ENCODE measurements around the gene CACYBP. TPM values are rescaled to one million over a fixed set of nuclear protein-coding genes. Genes with fewer than 3 reads are reported as not detected.

The CACYBP gene
- total and polyA plus RNA-seq, 2 donors (not counting 3 experiments of a cell fraction or from before 2014, with no cell fraction given) = 29.5 to 149 TPM

DNA sequence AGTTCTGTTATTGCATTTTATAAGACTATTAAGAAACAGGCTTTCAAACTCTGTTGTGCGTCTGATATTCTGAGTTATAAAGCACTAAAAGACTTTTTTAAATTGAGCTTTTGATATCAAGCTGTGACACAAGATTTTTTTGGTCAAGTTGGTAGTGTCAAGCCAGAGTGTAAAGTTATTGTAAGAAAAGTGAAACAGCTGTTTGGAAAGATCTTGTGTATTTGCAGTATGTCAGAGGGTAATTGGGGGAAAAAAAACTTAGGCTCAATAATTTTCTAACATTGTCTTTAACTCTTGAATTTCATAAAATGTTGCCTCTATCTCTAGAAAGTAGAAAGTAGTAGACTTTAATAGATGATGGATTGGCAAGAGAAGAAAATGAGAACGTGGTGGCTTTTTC, 3.8 kb downstream of the CACYBP start:
- no peak overlapping the region for H3K4me2 ChIP-seq (ENCODE audit: insufficient read depth, low read length)
- peaks cover 85% of the 10 kb centered on the region for H3K79me2 ChIP-seq (ENCODE audit: control insufficient read depth, insufficient read depth, low read length)
- intact Hi-C loops (cut with micrococcal nuclease) (no loop called here), dilution Hi-C loops (cut with MboI; ENCODE audit: extremely low pct_ligation_motif_present, low sequenced_read_pairs) (no loop called here)
- CTCF ChIA-PET = interaction anchor here (1.0 to 1.3 kb wide), 2 partner anchors 11 to 122 kb away, joined by 4 to 6 read pairs; no protein-coding TSS in a partner anchor
- POLR2A ChIA-PET = no interaction called here
- no peaks in the 10 kb centered on the region for H3K9me3 ChIP-seq (replicated peaks; ENCODE audit: control insufficient read depth, insufficient read depth, low read length)
- no TSS peak for BruUV-seq (replicated peaks)
- FAIRE-seq = no peak
- no peak for DNase-seq (ENCODE audit: low read depth, low spot score)
- no peaks in the 10 kb centered on the region for H3K9me1 ChIP-seq (replicated peaks; ENCODE audit: control insufficient read depth, extremely low read depth, insufficient read depth, low read length)
- H3K4me1 ChIP-seq (ENCODE audit: control insufficient read depth, extremely low read depth, insufficient read depth, low read length) = peaks cover 11% of the 10 kb centered on the region
- no peaks in the 10 kb centered on the region for H3K27me3 ChIP-seq (ENCODE audit: control insufficient read depth in 2 of 2, insufficient read depth in 2 of 2, low read length in 2 of 2)
- H3K9ac ChIP-seq (replicated peaks; ENCODE audit: extremely low read depth, insufficient read depth, low read length) = no peak overlapping the region
- H3K27ac ChIP-seq (ENCODE audit: insufficient read depth, low read depth, low read length) = no peak overlapping the region
- H3K4me3 ChIP-seq (replicated peaks in 1 of 3; ENCODE audit: insufficient read depth in 1 of 3, low read depth in 1 of 3, low read length in 3 of 3) = no peak overlapping the region
- H2AFZ ChIP-seq (ENCODE audit: low read depth, low read length) = no peak overlapping the region
- peaks cover 1 to 12% of the 10 kb centered on the region in 2 experiments for H3K36me3 ChIP-seq (ENCODE audit: control insufficient read depth in 2 of 2, extremely low read depth in 1 of 2, insufficient read depth in 2 of 2, low read length in 2 of 2)
- no peak for TF ChIP-seq JUN (IDR thresholded peaks at IDR 0.05; ENCODE audit: borderline replicate concordance, insufficient read depth, insufficient read length, low read depth)
- no peak for TF ChIP-seq POLR2AphosphoS5 (IDR thresholded peaks at IDR 0.05; ENCODE audit: insufficient read depth, low read depth, low read length)
- TF ChIP-seq EZH2 (IDR thresholded peaks at IDR 0.05; ENCODE audit: borderline replicate concordance, low read depth, low read length, severe bottlenecking) = no peak
- TF ChIP-seq, protein P1, sequence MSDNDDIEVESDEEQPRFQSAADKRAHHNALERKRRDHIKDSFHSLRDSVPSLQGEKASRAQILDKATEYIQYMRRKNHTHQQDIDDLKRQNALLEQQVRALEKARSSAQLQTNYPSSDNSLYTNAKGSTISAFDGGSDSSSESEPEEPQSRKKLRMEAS (IDR thresholded peaks at IDR 0.05; ENCODE audit: insufficient read depth, insufficient read length) = no peak
- TF ChIP-seq POLR2A (IDR thresholded peaks at IDR 0.05; ENCODE audit: low read depth, low read length) = no peak
- TF ChIP-seq MYC (IDR thresholded peaks at IDR 0.05; ENCODE audit: low read depth, low read length) = no peak
- no peak for TF ChIP-seq GATA2 (IDR thresholded peaks at IDR 0.05; ENCODE audit: insufficient read depth, insufficient read length, low read depth, low read length)
- TF ChIP-seq, protein P2, sequence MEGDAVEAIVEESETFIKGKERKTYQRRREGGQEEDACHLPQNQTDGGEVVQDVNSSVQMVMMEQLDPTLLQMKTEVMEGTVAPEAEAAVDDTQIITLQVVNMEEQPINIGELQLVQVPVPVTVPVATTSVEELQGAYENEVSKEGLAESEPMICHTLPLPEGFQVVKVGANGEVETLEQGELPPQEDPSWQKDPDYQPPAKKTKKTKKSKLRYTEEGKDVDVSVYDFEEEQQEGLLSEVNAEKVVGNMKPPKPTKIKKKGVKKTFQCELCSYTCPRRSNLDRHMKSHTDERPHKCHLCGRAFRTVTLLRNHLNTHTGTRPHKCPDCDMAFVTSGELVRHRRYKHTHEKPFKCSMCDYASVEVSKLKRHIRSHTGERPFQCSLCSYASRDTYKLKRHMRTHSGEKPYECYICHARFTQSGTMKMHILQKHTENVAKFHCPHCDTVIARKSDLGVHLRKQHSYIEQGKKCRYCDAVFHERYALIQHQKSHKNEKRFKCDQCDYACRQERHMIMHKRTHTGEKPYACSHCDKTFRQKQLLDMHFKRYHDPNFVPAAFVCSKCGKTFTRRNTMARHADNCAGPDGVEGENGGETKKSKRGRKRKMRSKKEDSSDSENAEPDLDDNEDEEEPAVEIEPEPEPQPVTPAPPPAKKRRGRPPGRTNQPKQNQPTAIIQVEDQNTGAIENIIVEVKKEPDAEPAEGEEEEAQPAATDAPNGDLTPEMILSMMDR (IDR thresholded peaks at IDR 0.05; ENCODE audit: extremely low read depth in 1 of 2, insufficient read depth in 1 of 2, low read depth in 1 of 2, low read length in 2 of 2) = no peak
- no peak for TF ChIP-seq FOS (IDR thresholded peaks at IDR 0.05; ENCODE audit: borderline replicate concordance, insufficient read depth, low read length)
- peaks cover 5% of the 10 kb centered on the region for H4K20me1 ChIP-seq (replicated peaks; ENCODE audit: control insufficient read depth, extremely low read depth, insufficient read depth, low read length)
